Mucosa of stomach (tissue), 1 donor: ENCODE results near the gene TTN.

Experiments
- H3K27me3 ChIP-seq: one replicate; pipeline ENCODE4 v1.7.0; 2013; ENCODE audit warnings: mild to moderate bottlenecking, low read length; ENCODE audit not compliant: control insufficient read depth, insufficient read depth
- H3K36me3 ChIP-seq: one replicate; pipeline ENCODE4 v1.7.0; 2013; ENCODE audit warnings: low read length; ENCODE audit not compliant: control insufficient read depth, insufficient read depth
- H3K4me1 ChIP-seq: one replicate; pipeline ENCODE4 v1.7.0; 2013; ENCODE audit warnings: mild to moderate bottlenecking, low read length; ENCODE audit not compliant: control insufficient read depth, insufficient read depth
- H3K4me3 ChIP-seq: one replicate; pipeline ENCODE4 v1.7.0; 2013; ENCODE audit warnings: low read length
- H3K9ac ChIP-seq: one replicate; pipeline ENCODE4 v1.7.0; 2013; ENCODE audit warnings: mild to moderate bottlenecking, low read length, moderate library complexity
- H3K9me3 ChIP-seq: one replicate; pipeline ENCODE4 v1.7.0; 2013; ENCODE audit warnings: mild to moderate bottlenecking, low read length, moderate library complexity; ENCODE audit not compliant: control insufficient read depth
- donor health status: Pancreatic carcinoma.

TTN gene

DNA sequence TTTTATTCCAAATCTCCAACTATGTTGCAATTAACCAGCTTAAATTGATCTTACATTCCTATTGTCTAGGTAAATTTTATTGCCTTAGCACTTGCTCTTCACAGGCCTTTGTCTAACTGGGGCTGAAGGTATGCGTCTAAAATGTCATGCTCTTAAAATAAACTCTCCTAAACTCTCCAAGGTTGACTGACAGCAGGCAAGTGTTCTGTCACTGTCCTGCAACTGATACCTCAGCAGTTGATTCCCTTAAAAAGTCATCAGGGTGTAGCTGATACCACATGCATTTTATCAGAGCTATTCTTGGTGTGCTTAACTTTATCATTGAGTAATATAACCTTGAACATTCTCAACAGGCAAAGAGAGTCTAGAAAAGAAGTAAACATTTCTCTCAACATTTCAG lies 680 bp downstream of the TTN start:
- Histone ChIP-seq H3K36me3 (no peaks in the 10 kb centered on the region), H3K27me3 (no peaks in the 10 kb centered on the region), H3K4me3 (no peak overlapping the region), H3K9me3 (no peaks in the 10 kb centered on the region), H3K9ac (no peak overlapping the region), H3K4me1 (no peaks in the 10 kb centered on the region)

DNA sequence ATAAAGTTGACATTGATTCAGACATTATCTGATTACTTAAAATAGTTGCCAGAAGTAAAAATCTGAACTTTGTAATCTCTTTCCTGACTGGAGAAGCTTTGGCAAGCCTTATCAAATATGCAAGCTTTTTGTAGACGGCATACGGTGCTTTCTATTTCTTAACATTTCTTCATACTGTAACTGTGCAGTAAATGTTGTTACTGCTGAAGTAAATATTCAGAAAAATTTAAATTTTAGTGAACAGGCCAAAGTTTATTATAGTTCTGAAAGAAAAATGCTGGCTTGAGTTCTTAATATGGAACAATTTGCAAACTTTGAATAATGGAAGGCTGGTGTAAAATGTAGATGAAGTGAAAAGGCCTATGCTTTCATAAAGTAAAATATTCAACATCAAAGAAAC lies 1.8 kb downstream of the TTN start:
- Histone ChIP-seq H3K27me3 (no peaks in the 10 kb centered on the region), H3K4me3 (no peak overlapping the region), H3K36me3 (no peaks in the 10 kb centered on the region), H3K9me3 (no peaks in the 10 kb centered on the region), H3K4me1 (no peaks in the 10 kb centered on the region), H3K9ac (no peak overlapping the region)

DNA sequence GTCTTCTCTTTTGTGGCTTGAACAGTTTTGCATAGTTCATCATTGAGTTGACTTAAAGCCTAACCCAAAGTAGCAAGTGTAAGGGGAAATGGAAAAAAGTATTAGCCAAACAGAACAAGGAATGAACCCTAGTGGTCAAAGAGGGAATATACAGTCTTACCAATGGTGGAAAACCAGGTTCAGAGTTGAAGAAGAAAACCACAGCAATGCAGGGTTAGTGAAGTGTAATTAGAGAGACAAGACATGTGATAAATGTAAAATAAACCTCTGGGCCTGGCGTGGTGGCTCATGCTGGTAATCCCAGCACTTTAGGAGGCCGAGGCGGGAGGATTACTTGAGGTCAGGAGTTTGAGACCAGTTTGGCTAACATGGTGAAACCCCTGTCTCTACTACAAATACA lies 2.4 kb downstream of the TTN start:
- Histone ChIP-seq H3K9ac (no peak overlapping the region), H3K9me3 (no peaks in the 10 kb centered on the region), H3K27me3 (no peaks in the 10 kb centered on the region), H3K4me3 (no peak overlapping the region), H3K36me3 (no peaks in the 10 kb centered on the region), H3K4me1 (no peaks in the 10 kb centered on the region)

DNA sequence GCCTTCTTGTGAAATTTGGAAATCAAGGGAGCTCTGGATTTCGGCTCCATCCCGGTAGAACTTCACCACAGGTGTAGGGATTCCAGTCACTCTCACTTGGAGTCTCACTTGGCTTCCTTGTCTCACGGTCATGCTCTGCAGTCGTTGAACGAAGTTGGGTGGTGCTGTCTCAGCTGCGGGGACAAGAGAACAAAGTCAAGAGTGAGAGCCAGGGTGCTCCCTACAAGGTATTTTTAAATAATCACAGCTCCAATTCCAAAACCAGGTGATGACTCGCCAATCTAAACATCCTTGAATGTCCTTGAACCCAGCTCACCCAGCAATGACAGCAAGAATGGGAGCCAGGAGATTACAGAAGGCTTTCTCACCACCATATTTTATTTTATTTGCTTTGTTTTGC lies 6.7 kb downstream of the TTN start:
- H3K4me1 ChIP-seq, result no peaks in the 10 kb centered on the region
- H3K27me3 ChIP-seq, result no peaks in the 10 kb centered on the region
- no peak overlapping the region for H3K9ac ChIP-seq
- no peaks in the 10 kb centered on the region for H3K9me3 ChIP-seq
- H3K4me3 ChIP-seq, result no peak overlapping the region
- no peaks in the 10 kb centered on the region for H3K36me3 ChIP-seq

DNA sequence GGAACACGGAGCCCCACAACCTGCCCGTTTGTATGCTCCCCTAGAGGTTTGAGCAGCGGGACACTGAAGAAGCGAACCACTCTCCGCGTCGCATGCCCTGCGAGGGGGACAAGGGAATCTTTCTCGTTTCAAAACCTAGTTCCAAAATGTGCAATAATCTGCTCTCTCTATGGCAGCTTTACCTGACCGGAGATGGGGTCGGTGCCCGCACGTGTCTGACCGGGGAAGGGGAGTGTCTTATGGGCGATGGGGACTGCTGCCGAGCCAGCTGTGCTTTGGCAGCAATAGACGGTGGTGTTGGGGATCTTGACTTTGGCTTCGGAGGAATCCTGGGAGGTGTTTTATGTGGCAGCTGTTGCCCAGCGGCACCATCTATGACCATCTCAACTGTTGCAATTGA lies 7.9 kb downstream of the TTN start:
- Histone ChIP-seq H3K36me3 (no peaks in the 10 kb centered on the region), H3K27me3 (no peaks in the 10 kb centered on the region), H3K9ac (no peak overlapping the region), H3K9me3 (no peaks in the 10 kb centered on the region), H3K4me1 (no peaks in the 10 kb centered on the region), H3K4me3 (no peak overlapping the region)

DNA sequence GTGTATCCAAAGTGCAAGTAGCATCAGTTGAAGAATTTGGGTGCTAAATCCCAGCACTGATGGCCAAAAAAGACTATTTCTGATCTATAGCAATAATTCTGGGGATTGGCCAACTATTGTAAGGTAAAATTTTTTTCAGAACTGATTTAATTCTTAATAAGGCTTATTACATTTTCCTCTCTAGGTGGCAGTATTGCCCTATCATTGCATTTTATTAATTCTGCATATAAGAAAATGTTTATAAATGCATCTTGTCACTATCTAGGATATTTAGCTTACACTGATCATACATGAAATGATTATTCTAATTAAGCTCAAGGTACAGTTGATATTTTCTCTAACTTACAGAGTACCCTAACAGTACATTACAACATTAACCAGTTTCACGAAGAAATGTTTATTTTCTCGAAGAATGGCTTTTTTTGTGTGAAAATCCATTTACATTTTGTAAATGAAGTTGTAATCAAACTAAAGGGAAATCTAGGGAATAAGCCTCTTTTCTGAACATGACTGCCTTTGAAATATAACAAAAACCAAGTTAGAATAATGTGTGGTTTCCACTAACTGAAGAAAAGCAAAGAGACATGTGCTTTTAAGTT lies 11.0 kb downstream of the TTN start:
- H3K4me3 ChIP-seq, result no peak overlapping the region
- H3K27me3 ChIP-seq, result no peaks in the 10 kb centered on the region
- no peaks in the 10 kb centered on the region for H3K9me3 ChIP-seq
- H3K9ac ChIP-seq, result no peak overlapping the region
- H3K4me1 ChIP-seq, result no peaks in the 10 kb centered on the region
- no peaks in the 10 kb centered on the region for H3K36me3 ChIP-seq

DNA sequence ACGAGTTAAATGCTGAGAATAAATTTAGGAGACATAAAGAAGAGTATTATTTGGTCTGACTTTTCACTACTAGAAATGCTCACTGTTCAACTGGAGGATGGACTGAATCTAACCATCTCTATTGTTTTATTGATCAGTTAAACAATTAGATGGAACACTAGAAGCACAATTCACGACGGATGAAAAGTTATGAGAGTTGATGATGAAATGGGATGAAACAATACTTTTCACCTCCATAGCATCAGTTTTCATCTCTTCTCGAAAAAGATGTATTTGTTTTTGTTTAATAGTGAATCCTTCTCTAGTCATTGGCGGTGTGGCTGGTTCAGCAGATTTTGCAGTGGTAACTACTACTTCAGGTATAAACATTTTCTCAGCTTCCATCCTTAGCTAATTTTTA lies 19.3 kb downstream of the TTN start:
- Histone ChIP-seq H3K4me3 (no peak overlapping the region), H3K36me3 (no peaks in the 10 kb centered on the region), H3K9me3 (no peaks in the 10 kb centered on the region), H3K27me3 (no peaks in the 10 kb centered on the region), H3K4me1 (no peaks in the 10 kb centered on the region), H3K9ac (no peak overlapping the region)

DNA sequence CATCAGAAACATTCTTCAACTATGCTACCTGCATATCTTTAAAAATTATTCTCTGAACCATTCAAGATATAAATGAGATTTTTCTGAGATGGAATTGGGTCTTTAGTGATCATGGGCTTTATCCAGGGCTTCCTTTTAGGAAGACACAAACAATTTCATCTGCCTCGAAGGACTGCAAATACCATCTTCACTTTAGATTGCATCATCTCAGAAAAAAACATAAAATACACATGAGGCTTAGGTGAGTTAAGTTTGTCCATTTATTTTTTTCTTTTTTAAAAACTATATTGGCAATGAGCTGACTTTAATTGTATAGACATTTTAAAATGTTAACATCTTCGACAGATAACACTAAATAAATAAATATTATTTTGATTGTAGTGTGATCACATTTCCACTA lies 20.1 kb downstream of the TTN start:
- Histone ChIP-seq H3K4me3 (no peak overlapping the region), H3K36me3 (no peaks in the 10 kb centered on the region), H3K27me3 (no peaks in the 10 kb centered on the region), H3K4me1 (no peaks in the 10 kb centered on the region), H3K9ac (no peak overlapping the region), H3K9me3 (no peaks in the 10 kb centered on the region)

DNA sequence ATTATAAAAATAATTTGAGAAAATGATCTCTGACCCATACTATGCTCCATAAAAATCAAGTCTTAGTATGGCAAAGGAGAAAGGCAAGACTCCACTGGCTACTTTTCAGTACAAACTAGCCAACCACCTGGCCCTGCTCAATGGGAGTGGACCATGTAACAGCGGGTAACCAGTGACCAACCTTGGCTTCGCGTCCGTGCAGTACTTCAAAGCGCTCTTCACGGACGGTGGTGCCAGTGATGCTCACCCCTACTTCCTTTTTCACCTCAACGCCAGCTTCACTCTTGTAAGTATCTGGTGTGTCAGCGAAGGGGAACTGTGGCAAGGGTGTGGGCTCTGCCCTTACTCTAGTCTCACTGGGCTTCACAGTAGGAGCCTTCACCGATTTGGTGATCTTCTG lies 23.3 kb downstream of the TTN start:
- no peaks in the 10 kb centered on the region for H3K4me1 ChIP-seq
- H3K27me3 ChIP-seq, result no peaks in the 10 kb centered on the region
- H3K36me3 ChIP-seq, result no peaks in the 10 kb centered on the region
- no peaks in the 10 kb centered on the region for H3K9me3 ChIP-seq
- no peak overlapping the region for H3K9ac ChIP-seq
- H3K4me3 ChIP-seq, result no peak overlapping the region

DNA sequence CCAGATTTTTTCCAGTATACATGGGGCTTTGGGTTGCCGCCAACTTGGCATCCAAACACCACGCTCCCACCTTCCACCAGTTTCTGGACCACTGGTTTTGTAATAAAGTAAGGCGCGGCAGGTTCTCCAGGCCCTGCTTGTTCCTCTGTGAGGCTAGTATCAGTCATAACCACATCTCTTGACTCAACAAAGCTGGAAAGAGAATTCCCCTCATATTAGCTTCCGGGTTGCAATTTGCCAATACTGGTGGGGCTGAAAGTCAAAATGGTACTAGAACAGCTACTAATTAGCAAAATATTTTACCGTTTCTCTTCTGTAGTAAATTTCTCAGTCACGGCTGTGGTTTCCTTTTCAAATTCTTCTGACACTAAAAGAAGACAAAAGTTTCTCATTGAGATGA lies 25.0 kb downstream of the TTN start:
- Histone ChIP-seq H3K27me3 (no peaks in the 10 kb centered on the region), H3K9ac (no peak overlapping the region), H3K4me3 (no peak overlapping the region), H3K4me1 (no peaks in the 10 kb centered on the region), H3K36me3 (no peaks in the 10 kb centered on the region), H3K9me3 (no peaks in the 10 kb centered on the region)

DNA sequence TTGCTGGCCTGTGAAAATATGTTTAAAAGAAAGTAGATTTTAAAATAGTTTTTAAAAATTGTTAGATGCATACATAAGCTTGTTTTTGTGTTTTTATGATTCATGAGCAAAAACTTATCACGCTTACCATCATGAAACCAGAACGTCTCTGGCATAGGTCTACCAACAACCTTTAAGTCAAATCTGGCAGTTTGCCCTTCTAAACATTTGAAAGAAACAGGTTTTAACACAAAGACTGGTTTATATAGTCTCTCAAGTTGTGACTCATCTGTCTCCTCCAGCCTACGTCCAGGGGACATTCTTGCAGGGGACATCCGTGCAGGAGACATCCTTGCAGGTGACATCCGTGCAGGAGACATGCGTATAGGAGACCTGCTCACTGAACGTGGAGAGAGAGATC lies 29.6 kb downstream of the TTN start:
- Histone ChIP-seq H3K4me3 (no peak overlapping the region), H3K9me3 (no peaks in the 10 kb centered on the region), H3K36me3 (no peaks in the 10 kb centered on the region), H3K4me1 (no peaks in the 10 kb centered on the region), H3K27me3 (no peaks in the 10 kb centered on the region), H3K9ac (no peak overlapping the region)

DNA sequence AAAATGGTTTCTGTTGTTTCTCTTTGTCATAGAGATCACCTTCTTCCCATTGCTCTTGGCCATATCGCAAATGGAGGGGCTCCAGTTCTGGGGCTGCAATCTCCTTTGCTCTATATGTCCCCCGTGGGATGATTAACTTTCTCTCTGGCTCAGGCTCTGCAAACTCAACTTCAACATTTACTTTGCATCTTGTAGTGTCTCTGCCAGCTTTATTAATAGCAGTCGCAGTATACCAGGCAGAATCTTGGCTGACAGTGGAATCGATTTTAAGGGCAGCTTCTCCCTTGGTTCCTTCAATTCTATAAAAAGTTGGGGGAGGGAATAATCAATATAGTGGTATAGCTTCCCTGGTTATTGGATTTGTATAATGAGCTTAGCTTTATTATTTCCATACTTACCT lies 30.5 kb downstream of the TTN start:
- H3K27me3 ChIP-seq, result no peaks in the 10 kb centered on the region
- no peaks in the 10 kb centered on the region for H3K36me3 ChIP-seq
- no peak overlapping the region for H3K4me3 ChIP-seq
- no peaks in the 10 kb centered on the region for H3K4me1 ChIP-seq
- no peaks in the 10 kb centered on the region for H3K9me3 ChIP-seq
- no peak overlapping the region for H3K9ac ChIP-seq

DNA sequence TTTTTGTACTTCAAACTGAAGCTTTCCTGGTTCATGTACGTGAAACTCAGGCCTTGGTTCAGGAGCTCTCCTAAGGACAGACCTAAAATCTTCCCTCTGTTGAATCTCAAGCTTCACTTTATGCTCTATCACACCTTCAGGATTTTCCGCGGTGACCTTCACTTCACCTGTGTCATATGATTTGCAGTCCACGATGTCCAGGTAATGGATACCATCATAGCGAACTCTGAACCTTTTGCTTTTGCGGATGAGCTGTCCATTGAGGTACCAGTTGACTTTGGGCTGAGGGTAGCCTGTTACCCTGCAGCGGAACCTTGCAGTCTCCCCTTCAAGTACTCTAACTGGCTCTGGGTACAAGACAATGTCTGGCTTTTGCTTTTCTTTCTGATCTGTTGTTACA lies 31.2 kb downstream of the TTN start:
- Histone ChIP-seq H3K9me3 (no peaks in the 10 kb centered on the region), H3K4me3 (no peak overlapping the region), H3K9ac (no peak overlapping the region), H3K36me3 (no peaks in the 10 kb centered on the region), H3K4me1 (no peaks in the 10 kb centered on the region), H3K27me3 (no peaks in the 10 kb centered on the region)
